ENCODE results near the gene GPRC5B.

DNA sequence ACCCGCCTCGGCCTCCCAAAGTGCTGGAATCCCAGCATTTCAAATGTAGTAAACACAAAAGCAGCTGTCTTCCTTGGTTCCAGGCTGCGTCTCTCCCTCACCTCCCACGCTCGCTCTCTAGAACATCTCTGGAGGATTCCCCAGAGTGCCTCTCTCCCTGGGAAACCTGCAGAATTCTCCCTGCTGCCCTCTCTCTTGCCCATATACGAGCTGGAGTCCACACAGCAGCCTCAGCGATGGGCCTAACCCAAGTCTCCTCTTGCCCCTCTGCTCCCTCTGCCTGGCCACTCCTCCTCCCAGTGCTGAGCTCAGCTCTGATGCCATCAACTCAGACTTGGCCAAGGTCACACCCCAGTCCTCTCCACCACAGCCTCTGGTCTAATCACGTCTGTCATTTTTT lies 10.6 kb downstream of the GPRC5B start:
- TF ChIP-seq, protein P1, sequence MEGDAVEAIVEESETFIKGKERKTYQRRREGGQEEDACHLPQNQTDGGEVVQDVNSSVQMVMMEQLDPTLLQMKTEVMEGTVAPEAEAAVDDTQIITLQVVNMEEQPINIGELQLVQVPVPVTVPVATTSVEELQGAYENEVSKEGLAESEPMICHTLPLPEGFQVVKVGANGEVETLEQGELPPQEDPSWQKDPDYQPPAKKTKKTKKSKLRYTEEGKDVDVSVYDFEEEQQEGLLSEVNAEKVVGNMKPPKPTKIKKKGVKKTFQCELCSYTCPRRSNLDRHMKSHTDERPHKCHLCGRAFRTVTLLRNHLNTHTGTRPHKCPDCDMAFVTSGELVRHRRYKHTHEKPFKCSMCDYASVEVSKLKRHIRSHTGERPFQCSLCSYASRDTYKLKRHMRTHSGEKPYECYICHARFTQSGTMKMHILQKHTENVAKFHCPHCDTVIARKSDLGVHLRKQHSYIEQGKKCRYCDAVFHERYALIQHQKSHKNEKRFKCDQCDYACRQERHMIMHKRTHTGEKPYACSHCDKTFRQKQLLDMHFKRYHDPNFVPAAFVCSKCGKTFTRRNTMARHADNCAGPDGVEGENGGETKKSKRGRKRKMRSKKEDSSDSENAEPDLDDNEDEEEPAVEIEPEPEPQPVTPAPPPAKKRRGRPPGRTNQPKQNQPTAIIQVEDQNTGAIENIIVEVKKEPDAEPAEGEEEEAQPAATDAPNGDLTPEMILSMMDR (IDR thresholded peaks at IDR 0.05; ENCODE audit: low read length): no peak
- TF ChIP-seq EZH2phosphoT487 (IDR thresholded peaks at IDR 0.05; ENCODE audit: low read length) (no peak), EZH2 (optimal IDR thresholded peaks at IDR 0.05; ENCODE audit: low read depth, low read length) (no peak)
